Right hindlimb (tissue), 1 donor: Measurements from ENCODE around the gene MEIOB.
"Not testable (repeated sequence)": the region's sequence is repeated elsewhere in the genome, so short reads cannot be mapped to it uniquely, and the experiment has no call there.

ENCODE experiments used
- DNase-seq: peaks from one replicate; pipeline ENCODE4 v3.0.0-alpha.2; 2018

MEIOB gene

DNA sequence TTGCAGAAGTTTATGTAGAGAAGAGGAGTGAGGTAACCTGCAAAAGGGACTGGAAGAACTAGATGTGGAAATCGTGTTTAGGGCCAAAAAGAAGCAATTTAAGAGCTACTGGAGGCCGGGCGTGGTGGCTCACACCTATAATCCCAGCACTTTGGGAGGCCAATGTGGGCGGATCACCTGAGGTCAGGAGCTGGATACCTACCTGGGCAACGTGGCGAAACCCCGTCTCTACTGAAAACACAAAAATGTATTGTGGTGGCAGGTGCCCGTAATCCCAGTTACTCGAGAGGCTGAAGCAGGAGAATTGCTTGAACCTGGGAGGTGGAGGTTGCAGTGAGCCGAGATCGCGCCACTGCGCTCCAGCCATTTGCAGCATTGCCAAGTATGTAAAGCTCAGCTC is 4.1 kb upstream of the MEIOB start:
- not testable (repeated sequence) for DNase-seq

DNA sequence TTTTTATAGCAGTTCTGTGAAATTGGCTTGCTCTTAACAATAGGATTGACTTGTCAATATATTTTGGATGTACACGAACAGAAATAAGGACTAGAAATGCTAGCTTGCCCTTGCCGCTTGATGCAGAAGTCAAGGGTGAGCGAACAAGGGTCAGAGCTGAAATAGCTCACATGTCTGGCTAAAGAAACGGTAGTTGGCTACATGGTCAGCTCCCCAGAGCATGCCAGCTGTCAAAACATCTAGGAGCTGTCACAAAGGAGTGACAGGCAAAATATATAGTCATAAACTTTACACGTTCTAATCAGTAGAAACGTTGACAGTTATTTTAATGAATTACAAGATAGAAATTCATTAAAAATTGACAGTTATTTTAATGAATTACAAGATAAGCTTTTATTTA is 2.9 kb upstream of the MEIOB start:
- no peak for DNase-seq

DNA sequence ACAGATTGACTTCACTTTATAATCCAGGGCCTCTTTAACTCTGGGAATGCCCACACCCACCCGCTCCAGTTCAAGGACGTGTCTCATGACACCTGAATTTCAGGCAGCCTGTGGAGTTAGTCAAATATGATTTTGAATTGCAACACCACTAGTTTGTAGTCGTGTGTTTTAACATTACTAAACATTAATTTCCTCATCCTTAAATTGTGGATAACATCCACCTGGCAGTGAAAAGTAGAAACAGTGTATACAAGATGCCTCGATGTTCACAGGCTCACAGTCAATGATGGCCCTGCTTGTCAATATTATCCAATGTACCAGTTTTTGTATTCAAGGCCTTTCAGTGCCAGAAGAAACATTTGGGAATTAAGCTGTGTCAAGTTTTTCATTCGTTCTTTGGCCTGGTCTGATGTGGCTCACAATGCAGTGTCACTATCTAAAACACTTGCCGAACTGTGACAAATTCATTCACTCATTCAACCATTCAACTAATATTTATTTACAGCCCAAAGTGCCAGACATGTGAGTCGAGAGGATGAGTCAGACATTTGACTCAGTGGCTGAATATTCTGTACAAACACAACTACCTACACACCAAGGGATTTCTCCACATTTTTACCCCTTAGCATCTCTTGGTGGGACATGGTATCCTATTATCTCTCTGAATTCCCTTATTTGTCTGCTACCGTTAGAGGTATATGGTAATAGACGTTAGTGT is 1.4 kb downstream of the MEIOB start:
- no peak for DNase-seq

DNA sequence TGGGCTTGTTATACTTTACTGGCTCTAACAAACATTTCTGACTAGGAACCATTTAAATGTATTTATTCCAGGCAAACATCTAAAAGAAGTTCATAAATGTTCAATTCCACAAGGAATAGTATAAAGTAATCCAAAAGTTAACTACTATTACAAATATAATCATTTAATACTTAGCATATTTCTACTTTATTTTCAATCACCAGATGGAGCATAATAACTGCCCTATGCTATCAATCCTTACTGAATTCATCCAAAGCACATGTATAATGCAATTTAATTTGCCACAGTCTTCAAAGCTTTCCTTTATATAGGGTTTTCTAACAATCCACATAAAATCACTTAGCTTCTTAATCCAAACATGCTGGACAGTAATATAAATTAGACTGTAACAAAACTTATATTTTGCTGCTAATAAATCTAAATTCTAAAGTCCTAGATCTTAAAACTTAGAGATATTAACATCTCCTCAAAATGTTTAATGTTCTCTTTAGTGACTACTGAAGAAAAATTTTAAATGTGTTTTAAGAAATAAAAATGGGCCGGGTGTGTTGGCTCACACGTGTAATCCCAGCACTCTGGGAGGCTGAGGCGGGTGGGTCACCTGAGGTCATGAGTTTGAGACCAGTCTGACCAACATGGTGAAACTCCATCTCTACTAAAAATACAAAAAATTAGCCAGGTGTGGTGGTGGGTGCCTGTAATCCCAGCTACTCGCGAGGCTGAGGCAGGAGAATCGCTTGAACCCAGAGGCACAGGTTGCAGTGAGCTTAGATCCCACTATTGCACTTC is 5.9 kb downstream of the MEIOB start:
- no peak for DNase-seq

DNA sequence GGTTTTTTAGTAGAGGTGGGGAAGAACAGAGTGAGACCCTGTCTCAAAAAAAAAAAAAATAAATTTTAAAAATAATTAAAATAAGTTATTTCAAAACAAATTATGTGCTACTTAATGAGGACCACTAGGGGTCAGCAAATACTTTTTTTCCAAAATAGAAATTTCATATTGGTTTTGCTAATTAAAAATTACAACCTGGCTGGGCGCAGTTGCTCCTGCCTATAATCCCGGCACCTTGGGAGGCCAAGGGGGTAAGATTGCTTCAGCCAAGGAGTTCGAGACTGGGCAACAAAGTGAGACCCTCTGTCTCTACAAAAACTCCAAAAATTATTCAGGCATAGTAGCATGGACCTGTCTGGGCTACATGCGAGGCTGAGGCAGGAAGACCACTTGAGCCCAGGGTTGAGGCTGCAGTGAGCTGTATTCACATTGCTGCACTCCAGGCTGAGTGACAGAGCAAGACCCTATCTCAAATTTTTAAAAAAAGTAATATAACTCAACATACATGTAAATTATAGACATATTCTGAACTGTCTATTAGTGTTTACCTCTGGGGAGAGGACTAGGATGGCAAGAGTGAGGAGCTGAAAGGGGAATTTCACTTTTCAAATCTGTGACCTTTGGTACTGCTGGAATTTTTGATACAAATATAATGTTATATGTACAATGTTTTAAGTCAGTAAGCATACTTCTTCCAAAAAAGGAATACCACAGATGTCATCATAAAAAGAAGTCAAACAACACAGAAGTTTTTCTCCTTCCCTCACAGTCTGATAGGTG is 8.1 kb downstream of the MEIOB start:
- DNase-seq: no peak

DNA sequence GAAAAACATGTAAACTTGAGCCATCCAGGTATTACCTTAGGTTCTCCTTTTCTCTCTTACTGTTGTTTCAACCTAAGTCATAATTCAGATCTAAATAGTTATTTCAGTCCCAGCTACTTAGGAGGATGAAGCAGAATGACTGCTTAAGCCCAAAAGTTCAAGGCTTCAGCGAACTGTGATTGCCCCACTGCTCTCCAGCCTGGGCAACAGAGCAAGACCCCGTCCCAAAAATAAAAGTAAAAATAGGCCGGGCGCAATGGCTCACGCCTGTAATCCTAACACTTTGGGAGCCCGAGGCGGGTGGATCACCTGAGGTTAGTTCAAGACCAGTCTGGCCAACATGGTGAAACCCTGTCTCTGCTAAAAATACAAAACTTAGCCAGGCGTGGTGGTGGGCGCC is 9.6 kb downstream of the MEIOB start:
- no peak for DNase-seq

DNA sequence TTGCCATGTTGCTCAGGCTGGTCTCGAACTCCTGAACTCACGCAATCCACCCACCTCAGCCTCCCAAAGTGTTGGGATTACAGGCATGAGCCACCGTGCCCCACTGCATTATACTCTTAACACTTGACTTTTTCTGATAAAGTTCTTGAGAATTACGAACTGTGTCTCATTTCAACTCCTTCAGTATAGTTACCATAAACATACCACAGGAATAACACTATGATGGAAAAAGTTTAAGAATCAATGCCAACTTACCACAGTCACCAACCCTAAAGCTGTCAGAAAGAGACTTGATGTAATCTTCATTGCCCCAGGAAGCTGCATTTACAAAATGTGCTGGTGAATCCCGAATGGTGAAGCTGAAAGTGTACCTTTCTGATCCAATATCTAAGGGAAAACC is 10.2 kb downstream of the MEIOB start:
- DNase-seq: no peak

DNA sequence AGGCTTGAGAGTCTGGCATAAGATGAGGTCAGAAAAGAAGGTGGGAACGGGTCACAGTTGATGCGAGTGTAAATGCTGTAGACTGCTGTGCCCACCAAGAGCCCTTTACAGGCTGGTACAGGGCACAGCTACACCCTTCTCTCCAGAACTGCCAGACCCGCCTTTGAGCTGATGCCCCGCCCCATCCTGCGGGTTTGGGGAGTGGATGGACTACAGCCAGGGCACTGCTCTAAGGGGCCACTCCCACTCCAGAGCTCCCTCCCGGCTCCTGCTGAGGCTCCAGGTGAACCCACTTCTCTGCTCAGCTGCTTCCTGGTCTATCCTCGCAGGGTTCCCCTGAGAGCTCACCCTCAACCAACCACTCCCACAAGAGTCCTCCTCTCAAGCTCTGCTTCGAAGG is 12.3 kb downstream of the MEIOB start:
- DNase-seq: no peak

DNA sequence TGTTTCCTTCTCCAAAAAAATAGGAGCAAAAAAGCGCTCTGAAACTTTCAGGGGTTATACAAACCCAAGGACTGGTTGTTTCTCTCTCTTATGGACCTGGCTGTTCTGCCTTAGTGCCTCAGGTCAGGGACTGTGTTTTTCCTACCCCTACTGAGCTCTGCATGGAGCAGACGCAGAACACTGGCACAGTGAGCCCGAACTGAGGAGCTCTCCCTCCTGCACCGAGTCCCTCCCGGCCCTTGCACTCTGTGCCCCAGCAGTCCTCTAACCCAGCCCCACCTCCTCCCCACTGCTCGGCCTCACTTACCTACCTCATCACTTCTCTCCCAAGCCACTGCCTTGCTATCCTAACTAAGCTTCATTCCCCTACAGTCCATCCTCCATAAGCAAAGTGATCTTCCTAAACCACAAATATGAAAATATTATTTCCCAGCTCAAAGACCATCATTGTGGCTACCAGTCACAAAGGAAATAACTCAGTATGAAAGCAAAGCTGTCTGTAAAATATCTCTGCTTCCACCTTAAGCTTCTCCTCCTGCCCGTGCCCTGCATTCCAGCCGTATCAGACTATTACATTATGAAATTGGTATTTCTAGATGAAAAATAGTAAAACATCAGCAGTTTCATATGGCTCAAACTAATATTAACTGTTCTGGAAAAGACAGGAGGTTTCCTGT is 13.6 kb downstream of the MEIOB start:
- DNase-seq: no peak

DNA sequence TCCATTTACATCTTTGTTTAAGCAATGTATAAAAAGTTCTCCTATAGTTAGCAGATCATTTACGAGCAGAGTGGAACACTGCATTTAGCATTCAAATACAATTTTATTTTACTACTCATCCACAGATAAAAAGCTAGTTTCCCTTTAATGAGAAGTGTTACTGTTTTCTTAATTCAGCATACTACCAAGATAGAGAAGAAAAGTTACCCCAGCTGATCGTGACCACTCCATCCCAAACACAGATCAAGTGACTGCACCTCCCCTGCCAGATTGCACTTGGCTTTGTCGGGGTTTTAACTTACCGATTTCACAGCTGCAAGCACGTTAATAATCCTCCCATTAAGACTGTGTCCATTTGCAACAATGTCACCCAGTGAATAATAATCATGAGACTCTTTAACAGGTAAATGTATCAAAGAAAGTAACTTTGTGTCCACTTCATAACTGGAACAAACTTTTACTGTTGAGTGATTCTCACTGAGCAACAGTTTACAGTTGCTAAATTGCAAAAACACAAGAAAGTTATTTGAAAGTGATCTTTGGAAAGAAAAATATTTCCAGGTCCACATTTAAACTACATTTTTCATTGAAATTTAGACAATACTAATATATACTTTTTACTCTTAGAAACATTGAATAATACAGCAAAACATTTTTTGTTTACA is 14.4 kb downstream of the MEIOB start:
- DNase-seq: no peak

DNA sequence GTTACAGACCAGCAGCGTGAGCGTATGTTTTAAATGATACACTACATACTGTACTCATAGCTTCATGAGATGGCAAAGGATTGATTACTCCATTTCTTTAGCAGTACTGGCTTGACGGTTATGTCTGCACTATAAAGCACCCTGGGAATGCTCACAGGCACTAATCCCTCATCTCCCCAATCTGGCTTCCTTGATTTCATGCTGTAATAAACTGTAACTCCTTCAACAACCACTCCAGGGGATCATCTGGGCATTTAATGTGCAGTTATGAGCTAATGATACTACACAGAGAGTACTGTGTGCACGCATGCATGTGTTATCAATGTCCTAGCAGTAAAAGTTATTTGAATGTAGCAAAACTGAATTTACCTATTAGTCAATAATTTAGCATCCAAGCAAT is 20.2 kb downstream of the MEIOB start:
- no peak for DNase-seq

DNA sequence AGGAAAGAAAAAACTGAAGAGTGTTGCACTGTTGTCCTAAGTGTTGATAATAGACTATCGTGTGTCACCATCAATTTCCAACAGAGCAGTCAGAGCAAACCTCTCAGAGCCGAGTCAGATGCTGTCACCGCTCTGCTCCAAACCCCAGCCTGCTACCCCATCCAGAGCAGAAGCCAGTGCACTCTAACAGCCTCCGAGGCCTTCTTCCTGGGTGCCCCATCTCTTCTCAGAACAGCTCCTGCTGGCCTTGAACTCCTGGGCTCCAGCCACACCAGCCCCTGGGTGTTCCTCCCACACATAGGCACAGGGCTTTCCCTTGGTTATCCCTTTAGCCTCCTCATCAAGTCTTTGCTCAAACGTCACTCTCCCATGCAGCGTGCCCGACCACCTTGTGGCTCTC is 21.0 kb downstream of the MEIOB start:
- DNase-seq: no peak

DNA sequence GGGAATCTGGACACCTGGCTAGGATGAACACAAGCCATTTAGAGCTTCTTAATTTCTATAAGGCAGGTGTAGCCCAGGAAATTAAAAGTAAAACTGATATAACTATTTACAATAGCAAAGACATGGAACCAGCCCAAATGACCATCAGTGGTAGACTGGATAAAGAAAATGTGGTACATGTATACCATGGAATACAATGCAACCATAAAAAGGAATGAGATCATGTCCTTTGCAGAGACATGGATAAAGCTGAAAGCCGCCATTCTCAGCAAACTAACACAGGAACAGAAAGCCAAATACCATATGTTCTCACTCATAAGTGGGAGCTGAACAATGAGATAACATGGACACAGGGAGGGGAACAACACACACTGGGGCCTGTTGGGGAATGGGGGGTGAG is 25.5 kb downstream of the MEIOB start:
- no peak for DNase-seq

DNA sequence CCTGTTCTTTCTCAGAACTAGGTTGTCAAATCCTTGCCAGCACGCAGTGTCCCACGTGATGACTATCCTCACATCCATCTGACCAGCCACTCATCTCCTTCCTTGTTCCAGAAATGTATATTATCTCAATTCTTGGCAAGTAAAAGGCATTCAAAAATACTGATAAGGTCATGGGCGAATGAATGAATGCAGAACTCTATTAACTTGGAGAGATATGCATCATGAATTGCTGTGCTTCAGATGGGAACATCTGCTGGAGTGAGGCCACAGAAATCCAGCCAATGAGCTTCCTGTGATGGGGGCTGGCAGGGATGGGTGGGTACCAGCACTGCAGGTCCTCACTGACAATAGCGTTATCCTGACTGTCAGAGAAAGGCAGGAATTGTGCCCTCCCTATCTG is 26.0 kb downstream of the MEIOB start:
- no peak for DNase-seq

DNA sequence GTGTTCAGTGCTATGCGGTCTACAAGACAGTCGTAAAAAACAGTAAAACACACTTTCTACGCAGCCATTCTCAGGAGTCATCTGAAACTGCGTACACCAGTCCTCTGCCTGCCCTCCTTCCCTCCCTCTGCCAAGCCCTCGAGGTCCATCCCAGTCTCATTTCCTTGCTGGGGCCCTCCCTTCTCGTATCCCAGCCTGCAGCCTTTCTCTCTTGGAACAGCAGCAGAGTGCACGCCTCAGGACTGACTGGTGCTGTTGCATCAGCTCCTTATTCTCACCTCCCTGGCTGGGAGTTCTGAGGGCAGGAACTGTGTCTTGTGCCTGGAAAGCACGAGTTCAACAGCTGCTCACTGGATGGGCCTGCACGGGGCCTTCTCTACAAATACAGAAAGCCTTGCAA is 32.4 kb downstream of the MEIOB start:
- no peak for DNase-seq

DNA sequence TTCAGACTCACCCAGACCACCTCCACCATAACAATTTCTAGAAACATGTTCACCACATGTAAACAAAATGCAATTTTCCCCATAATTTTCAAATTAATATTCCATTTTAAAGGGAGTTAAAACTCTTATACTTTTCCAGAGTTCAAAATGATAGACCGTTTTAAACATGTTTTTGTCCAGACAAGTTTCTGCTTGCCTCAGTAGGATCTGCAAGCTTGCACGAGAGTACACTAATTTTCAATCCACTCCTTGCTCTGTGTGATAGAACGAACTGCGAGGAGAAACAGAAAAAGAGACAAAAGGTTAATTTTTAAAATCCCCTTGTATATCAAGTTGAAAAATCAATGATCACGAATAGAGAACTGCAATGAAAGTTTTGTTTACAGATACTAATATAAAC is 37.9 kb downstream of the MEIOB start:
- no peak for DNase-seq

DNA sequence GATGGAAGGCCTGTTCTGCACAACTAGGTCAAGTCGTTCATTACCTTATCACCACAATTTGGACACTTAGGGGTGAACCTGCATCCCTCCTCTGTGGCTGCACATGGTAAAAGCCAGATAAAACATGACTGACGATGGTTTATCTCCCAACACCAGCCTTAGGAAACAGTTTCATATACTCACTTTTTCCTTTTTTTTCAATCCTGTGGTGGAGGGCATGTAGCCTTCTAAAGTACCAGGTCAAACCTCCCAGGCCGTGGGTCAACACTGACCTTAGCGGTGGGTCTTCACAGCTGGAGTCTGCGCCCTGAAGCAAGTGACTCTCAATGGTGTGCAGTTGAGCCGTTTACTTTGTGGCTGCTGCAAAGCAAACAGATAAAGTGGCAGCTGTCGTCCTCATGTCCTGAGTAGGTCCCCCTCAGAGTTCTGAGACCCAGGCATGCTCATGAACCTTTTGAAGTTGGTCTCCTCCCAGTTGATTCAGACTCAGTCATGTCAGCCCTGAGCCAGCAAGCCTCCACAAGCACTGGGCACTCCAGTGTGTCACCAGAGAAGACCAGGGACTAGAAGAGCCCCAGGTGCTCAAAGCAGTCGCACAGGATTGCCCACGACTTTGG is 39.0 kb downstream of the MEIOB start:
- DNase-seq: no peak

DNA sequence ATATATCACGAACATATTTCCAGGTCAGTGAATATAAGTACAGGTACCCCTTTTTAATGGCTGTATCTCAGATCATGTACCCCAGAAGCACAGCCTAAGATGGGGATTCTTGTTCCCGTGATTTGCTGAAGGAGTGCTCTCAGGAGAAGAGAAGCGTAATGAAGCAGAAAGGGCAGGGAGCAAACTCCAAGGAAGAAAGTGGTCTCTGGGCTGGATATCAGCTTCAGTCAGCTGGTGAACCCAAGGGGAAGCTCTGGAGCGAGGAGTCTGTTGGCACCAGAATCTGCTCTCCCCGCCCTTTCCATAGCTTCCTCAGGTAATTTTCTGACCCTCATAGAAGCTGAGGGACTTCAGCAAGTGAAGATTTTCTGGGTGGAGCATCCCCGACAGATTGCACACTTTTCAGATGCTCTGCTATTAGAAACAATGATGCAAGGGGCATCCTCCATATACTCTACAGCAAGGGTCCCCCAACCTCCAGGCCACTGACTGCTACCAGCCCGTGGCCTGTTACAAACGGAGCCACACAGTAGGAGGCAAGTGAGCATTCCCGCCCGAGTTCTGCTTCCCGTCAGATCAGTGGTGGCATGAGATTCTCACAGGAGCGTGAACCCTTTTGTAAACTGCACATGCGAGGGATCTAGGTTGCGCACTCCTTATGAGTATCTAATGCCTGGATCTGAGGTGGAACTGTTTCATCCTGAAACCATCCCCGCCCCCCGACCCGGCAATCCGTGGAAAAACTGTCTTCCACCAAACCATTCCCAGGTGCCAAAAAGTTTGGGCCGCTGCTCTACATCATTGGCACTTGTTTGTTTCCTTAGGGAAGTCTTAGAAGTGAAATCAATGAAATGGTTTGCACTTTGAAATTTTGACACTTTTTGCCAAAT is 40.5 kb downstream of the MEIOB start:
- no peak for DNase-seq

DNA sequence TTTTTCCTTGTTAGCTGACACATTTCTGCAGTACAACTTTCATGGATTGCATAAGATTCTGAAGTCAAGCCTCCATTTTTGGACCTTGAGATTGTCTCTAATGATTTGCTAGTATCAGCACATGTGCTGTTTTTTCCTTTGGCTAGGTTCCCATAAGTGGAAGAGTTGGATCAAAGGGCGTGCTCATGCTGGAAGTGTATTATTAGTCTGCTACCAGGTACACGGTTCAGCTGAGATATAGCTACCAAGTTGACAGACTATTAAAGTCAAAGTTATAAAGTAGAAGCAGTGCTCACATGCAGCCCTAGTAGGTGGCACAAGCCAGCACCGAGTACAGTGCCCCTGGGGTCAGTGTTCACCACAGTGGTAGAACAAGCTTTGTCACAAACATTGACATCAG is 41.8 kb downstream of the MEIOB start:
- no peak for DNase-seq

DNA sequence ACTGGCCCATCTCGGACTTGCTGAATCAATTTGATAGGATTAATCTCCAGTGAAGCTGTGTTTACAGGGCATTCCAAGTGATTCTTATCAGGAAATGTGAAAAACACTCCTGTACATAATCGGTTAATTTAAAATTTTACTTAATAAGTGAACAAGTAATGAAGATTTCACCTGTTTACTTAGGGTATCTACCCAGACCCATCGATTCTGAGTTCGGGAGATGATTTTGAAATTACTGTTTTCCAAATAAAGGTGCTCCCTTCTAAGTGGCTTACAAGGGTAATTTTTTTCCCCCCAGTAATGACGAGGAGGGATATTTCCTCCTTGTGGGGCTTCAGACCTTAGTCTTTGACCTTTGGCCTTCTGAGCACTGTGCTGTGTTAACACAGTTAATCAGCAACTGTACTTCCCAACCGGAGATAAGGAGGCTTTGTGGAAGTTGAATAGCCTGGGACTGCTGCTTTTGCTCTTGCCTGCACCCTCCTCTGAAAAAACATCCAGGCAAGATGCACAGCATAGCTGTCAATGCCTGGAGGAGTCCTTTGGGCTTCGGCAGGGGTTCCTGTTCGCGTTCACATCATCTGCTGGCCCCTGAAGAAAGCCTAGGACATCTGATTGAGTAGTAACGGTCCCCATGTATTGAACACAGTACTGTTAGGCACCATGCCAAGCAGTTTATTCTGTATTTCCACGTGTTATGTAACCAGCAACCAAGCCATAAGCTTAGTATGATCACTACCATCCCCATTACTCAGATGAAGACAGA is 43.1 kb downstream of the MEIOB start:
- DNase-seq: no peak
